ENCODE data around the gene NDST1.
"Not testable (repeated sequence)": the region's sequence is repeated elsewhere in the genome, so short reads cannot be mapped to it uniquely, and the experiment has no call there.

The NDST1 gene

GRCh38 chr5:150509992-150510391 is 2.1 kb downstream of the NDST1 start:
- DNase-seq = no peak

GRCh38 chr5:150510460-150511263 is 2.7 kb downstream of the NDST1 start:
- no peak for DNase-seq

GRCh38 chr5:150511578-150512367 is 3.8 kb downstream of the NDST1 start:
- no peak for DNase-seq

- no peak for DNase-seq
Measured at GRCh38 chr5:150512368-150512747, 4.4 kb downstream of the NDST1 start.

- peak; percentile 33 for DNase-seq
Measured at GRCh38 chr5:150513375-150514309, 5.7 kb downstream of the NDST1 start.

- DNase-seq = no peak
Measured at GRCh38 chr5:150514708-150515211, 6.8 kb downstream of the NDST1 start.

- DNase-seq = no peak
Measured at GRCh38 chr5:150515446-150515845, 7.5 kb downstream of the NDST1 start.

- no peak for DNase-seq
Measured at GRCh38 chr5:150516011-150516410, 8.1 kb downstream of the NDST1 start.

GRCh38 chr5:150517272-150518152 is 9.6 kb downstream of the NDST1 start:
- DNase-seq = no peak

- not testable (repeated sequence) for DNase-seq
Measured at GRCh38 chr5:150518712-150519559, 11.0 kb downstream of the NDST1 start.

- no peak for DNase-seq
Measured at GRCh38 chr5:150519560-150519945, 11.6 kb downstream of the NDST1 start.

GRCh38 chr5:150519978-150520377 is 12.0 kb downstream of the NDST1 start:
- no peak for DNase-seq

- DNase-seq = no peak
Measured at GRCh38 chr5:150520747-150521521, 13.0 kb downstream of the NDST1 start.

- no peak for DNase-seq
Measured at GRCh38 chr5:150521522-150521817, 13.5 kb downstream of the NDST1 start.

- DNase-seq = no peak
Measured at GRCh38 chr5:150521939-150522503, 14.1 kb downstream of the NDST1 start.

GRCh38 chr5:150522504-150523414 is 14.8 kb downstream of the NDST1 start:
- DNase-seq = no peak

GRCh38 chr5:150523472-150524350 is 15.8 kb downstream of the NDST1 start:
- no peak for DNase-seq

GRCh38 chr5:150525163-150525562 is 17.2 kb downstream of the NDST1 start:
- no peak for DNase-seq

All from stimulated activated CD8-positive, alpha-beta memory T cell treated with anti-CD3 and anti-CD28 coated beads, Interleukin-4, amount 100 ng/mL, for 48 hours (primary cell).